H1 (cell line): ENCODE results near the gene LRPPRC. TPM values are rescaled to one million over a fixed set of nuclear protein-coding genes. Genes with fewer than 3 reads are reported as not detected.

ENCODE experiments used
- CTCF ChIA-PET: fragments of 300-600 bp; sonication (Branson Sonifier 250); formaldehyde crosslinking; loops from one replicate; lab custom pipeline; 2021; ENCODE audit not compliant: partially characterized antibody; lab: Charles Lee
- POLR2A ChIA-PET: fragments of 300-600 bp; sonication (Branson Sonifier 250); formaldehyde crosslinking; loops from one replicate; lab custom pipeline; 2021; ENCODE audit warnings: inconsistent platforms; ENCODE audit not compliant: partially characterized antibody; lab: Charles Lee
- DNase-seq, 2 experiments: peaks; one replicate each; pipeline versions ENCODE4 v3.0.0 to v3.0.0-alpha.2; 2010 to 2022; ENCODE audit warnings: low spot score in 2 of 2, low read depth in 1 of 2, mixed read lengths in 1 of 2
- FAIRE-seq: peaks from 2 replicates; lab custom pipeline; 2011; peaks lifted over from hg19 to GRCh38; lab: Jason Lieb, UNC
- H2AFZ ChIP-seq: 2 replicates; pipeline ENCODE4 v1.8.1; 2012; ENCODE audit warnings: low read length, inconsistent platforms
- H2AK5ac ChIP-seq: 2 replicates; pipeline ENCODE4 v1.6.1; 2013; ENCODE audit warnings: low read depth, low read length
- H2BK120ac ChIP-seq: replicated peaks from 2 replicates; pipeline ENCODE3; 2013; ENCODE audit warnings: low read depth, low read length, inconsistent platforms
- H2BK12ac ChIP-seq: 2 replicates; pipeline ENCODE4 v1.6.1; 2013; ENCODE audit warnings: low read depth, low read length
- H2BK15ac ChIP-seq: 2 replicates; pipeline ENCODE4 v1.6.1; 2013; ENCODE audit warnings: low read length
- H2BK20ac ChIP-seq: 2 replicates; pipeline ENCODE4 v1.6.1; 2013; ENCODE audit warnings: low read length
- H2BK5ac ChIP-seq: 2 replicates; pipeline ENCODE4 v1.6.1; 2013; ENCODE audit warnings: low read depth, low read length
- H3K14ac ChIP-seq: 2 replicates; pipeline ENCODE4 v1.6.1; 2013; ENCODE audit warnings: inconsistent platforms; ENCODE audit not compliant: insufficient read length
- H3K18ac ChIP-seq: 2 replicates; pipeline ENCODE4 v1.6.1; 2013; ENCODE audit warnings: low read length; ENCODE audit errors: extremely low read depth
- H3K23ac ChIP-seq: 2 replicates; pipeline ENCODE4 v1.6.1; 2013; ENCODE audit warnings: inconsistent platforms; ENCODE audit not compliant: insufficient read length
- H3K23me2 ChIP-seq: 2 replicates; pipeline ENCODE4 v1.6.1; 2013; ENCODE audit warnings: low read depth, low read length
- H3K27ac ChIP-seq: 2 replicates; pipeline ENCODE4 v1.6.1; 2011; ENCODE audit warnings: low read depth, low read length, inconsistent platforms
- H3K27me3 ChIP-seq, 4 experiments: replicated peaks in 1 of 4; 1 replicate in 1 of 4; 2 replicates in 3 of 4; pipeline versions ENCODE4 v1.6.1 to v1.8.1; 2011 to 2013; ENCODE audit warnings: low read length in 3 of 4, mild to moderate bottlenecking in 3 of 4, inconsistent platforms in 2 of 4, mixed read lengths in 2 of 4, moderate library complexity in 1 of 4; ENCODE audit not compliant: control insufficient read depth in 3 of 4, insufficient read depth in 3 of 4; ENCODE audit errors: extremely low read depth in 1 of 4
- H3K36me3 ChIP-seq, 4 experiments: 2 replicates each; pipeline versions ENCODE4 v1.6.1 to v1.8.1; 2011 to 2013; ENCODE audit warnings: mild to moderate bottlenecking in 4 of 4, low read length in 3 of 4, moderate library complexity in 2 of 4, control low read depth in 1 of 4, inconsistent platforms in 1 of 4; ENCODE audit not compliant: insufficient read depth in 4 of 4, control insufficient read depth in 2 of 4
- H3K4ac ChIP-seq: replicated peaks from 2 replicates; pipeline ENCODE3; 2013; ENCODE audit warnings: low read length, low read depth, mixed read lengths, inconsistent platforms; ENCODE audit not compliant: insufficient read length
- H3K4me1 ChIP-seq, 4 experiments: replicated peaks in 1 of 4; 1 replicate in 1 of 4; 2 replicates in 3 of 4; pipeline versions ENCODE4 v1.6.1 to v1.8.1; 2011 to 2013; ENCODE audit warnings: low read length in 3 of 4, inconsistent platforms in 2 of 4, mixed read lengths in 1 of 4; ENCODE audit not compliant: insufficient read depth in 4 of 4, control insufficient read depth in 3 of 4
- H3K4me2 ChIP-seq, 2 experiments: 2 replicates each; pipeline versions ENCODE4 v1.6.1 to v1.8.1; 2011 to 2013; ENCODE audit warnings: low read depth in 2 of 2, low read length in 2 of 2, control low read depth in 1 of 2, inconsistent platforms in 1 of 2, mild to moderate bottlenecking in 1 of 2; ENCODE audit not compliant: insufficient read depth in 1 of 2
- H3K4me3 ChIP-seq, 4 experiments: fragments of 200-600, 300-600 bp in 1 of 4; sonication (generic), shearing (Covaris generic), sonication (Bioruptor Twin) in 1 of 4; 2 replicates each; pipeline versions ENCODE4 v1.5.1 to v1.8.1; 2011 to 2016; ENCODE audit warnings: low read length in 4 of 4, low read depth in 3 of 4, control low read depth in 2 of 4, inconsistent platforms in 2 of 4, mild to moderate bottlenecking in 2 of 4, mixed read lengths in 1 of 4, moderate library complexity in 1 of 4; ENCODE audit not compliant: insufficient read depth in 2 of 4; ENCODE audit errors: extremely low read depth in 1 of 4
- H3K56ac ChIP-seq: replicated peaks from 2 replicates; pipeline ENCODE3; 2013; ENCODE audit warnings: low read depth, mild to moderate bottlenecking, mixed read lengths, low read length, inconsistent platforms; ENCODE audit not compliant: insufficient read length
- H3K79me1 ChIP-seq: 2 replicates; pipeline ENCODE4 v1.6.1; 2013; ENCODE audit warnings: low read depth, low read length, control low read depth
- H3K79me2 ChIP-seq, 2 experiments: 2 replicates each; pipeline versions ENCODE4 v1.6.1 to v1.8.1; 2012 to 2013; ENCODE audit warnings: low read length in 2 of 2, mild to moderate bottlenecking in 2 of 2, inconsistent platforms in 1 of 2; ENCODE audit not compliant: insufficient read depth in 2 of 2, control insufficient read depth in 1 of 2
- H3K9ac ChIP-seq, 4 experiments: replicated peaks in 1 of 4; 1 replicate in 1 of 4; 2 replicates in 3 of 4; pipeline versions ENCODE4 v1.6.1 to v1.8.1; 2011 to 2013; ENCODE audit warnings: low read depth in 3 of 4, low read length in 3 of 4, control low read depth in 2 of 4, mild to moderate bottlenecking in 2 of 4, moderate library complexity in 2 of 4, inconsistent platforms in 1 of 4; ENCODE audit errors: extremely low read depth in 1 of 4
- H3K9me3 ChIP-seq, 2 experiments: 2 replicates each; pipeline versions ENCODE4 v1.6.1 to v1.8.1; 2012 to 2013; ENCODE audit warnings: mild to moderate bottlenecking in 2 of 2, moderate library complexity in 2 of 2, control low read depth in 1 of 2, inconsistent platforms in 1 of 2, low read depth in 1 of 2, low read length in 1 of 2, mixed read lengths in 1 of 2; ENCODE audit not compliant: insufficient read depth in 2 of 2
- H4K20me1 ChIP-seq, 2 experiments: replicated peaks in 1 of 2; 2 replicates each; pipeline versions ENCODE3 to v1.8.1; 2011 to 2013; ENCODE audit warnings: inconsistent platforms in 2 of 2, low read length in 2 of 2, mild to moderate bottlenecking in 1 of 2; ENCODE audit not compliant: insufficient read depth in 2 of 2, control insufficient read depth in 1 of 2
- H4K5ac ChIP-seq: 2 replicates; pipeline ENCODE4 v1.6.1; 2013; ENCODE audit warnings: low read length, low read depth, mixed read lengths, inconsistent platforms; ENCODE audit not compliant: insufficient read length
- H4K8ac ChIP-seq: 2 replicates; pipeline ENCODE4 v1.8.0; 2013; ENCODE audit warnings: mild to moderate bottlenecking, moderate library complexity, low read length, inconsistent platforms; ENCODE audit not compliant: insufficient read depth; ENCODE audit errors: extremely low read depth
- H4K91ac ChIP-seq: replicated peaks from 2 replicates; pipeline ENCODE3; 2013; ENCODE audit warnings: low read length, mixed read lengths, inconsistent platforms; ENCODE audit not compliant: insufficient read length
- CHD1 ChIP-seq: IDR thresholded peaks from 2 replicates; pipeline ENCODE4 v1.6.1; 2012; ENCODE audit warnings: low read depth, low read length, improper control_type of control experiment
- CREB1 ChIP-seq: IDR thresholded peaks from 2 replicates; pipeline ENCODE4 v1.6.1; 2012; ENCODE audit warnings: inconsistent platforms
- EGR1 ChIP-seq: IDR thresholded peaks from 2 replicates; pipeline ENCODE4 v1.6.1; 2011; ENCODE audit warnings: low read depth, low read length, borderline replicate concordance
- EP300 ChIP-seq, 2 experiments: IDR thresholded peaks; 1 replicate in 1 of 2; 2 replicates in 1 of 2; pipeline ENCODE4 v1.6.1; 2011 to 2012; ENCODE audit warnings: low read depth in 2 of 2, low read length in 2 of 2, mild to moderate bottlenecking in 2 of 2, borderline replicate concordance in 1 of 2, inconsistent platforms in 1 of 2, moderate library complexity in 1 of 2
- KDM4A ChIP-seq: IDR thresholded peaks from one replicate; pipeline ENCODE4 v1.7.1; 2012; ENCODE audit warnings: low read depth, mild to moderate bottlenecking, moderate library complexity, low read length, inconsistent platforms; ENCODE audit not compliant: severe bottlenecking
- NANOG ChIP-seq: IDR thresholded peaks from 2 replicates; pipeline ENCODE4 v1.6.1; 2011; ENCODE audit warnings: low read length, low read depth, mild to moderate bottlenecking, inconsistent platforms; ENCODE audit not compliant: insufficient read depth, poor library complexity, severe bottlenecking
- SUZ12 ChIP-seq: fragments of 200-600 bp; sonication (generic); IDR thresholded peaks from 2 replicates; pipeline ENCODE4 v1.6.1; 2012; ENCODE audit warnings: mild to moderate bottlenecking, inconsistent platforms, low read length, moderate library complexity, mixed read lengths
- TCF12 ChIP-seq: IDR thresholded peaks from 2 replicates; pipeline ENCODE4 v1.6.1; 2011; ENCODE audit warnings: low read depth, mild to moderate bottlenecking, low read length
- WGBS, 2 experiments: shearing (Covaris generic) in 1 of 2; methylation state at CpG; one replicate each; pipeline versions ENCODE4 v1.1.6 to v1.1.7; 2013 to 2015; ENCODE audit warnings: low lambda C conversion rate in 2 of 2, mixed read lengths in 2 of 2, inconsistent platforms in 1 of 2, low coverage in 1 of 2, missing lambda C conversion rate in 1 of 2; ENCODE audit not compliant: insufficient replicate concordance in 2 of 2, insufficient coverage in 1 of 2, insufficient read length in 1 of 2; ENCODE audit errors: extremely low coverage in 1 of 2, missing lambda C conversion rate in 1 of 2; 5-methylcytosine and 5-hydroxymethylcytosine counted together
- polyA plus RNA-seq, 7 experiments: library from polyadenylated mRNA; depleted of rRNA in 3 of 7; stranded (reverse) in 5 of 7; unstranded in 2 of 7; fragments of >200 nt in 5 of 7; fragments of 200-250 nt in 2 of 7; gene quantifications; 1 replicate in 5 of 7; 2 replicates in 1 of 7; 4 replicates in 1 of 7; pipeline versions ENCODE4 v1.2.1 to v1.2.3, GENCODE V29; 2011 to 2013; ENCODE audit warnings: missing spikeins in 2 of 7, mixed read lengths in 2 of 7
- total RNA-seq: library from RNA; stranded (reverse); fragmentation: NEBNext Ultra II Directional; extraction: Animal tissue kit (Norgen Biotek cat#: 25700); gene quantifications from 2 replicates; pipeline ENCODE4 v1.2.1, GENCODE V29; 2021

Gene LRPPRC
- total and polyA plus RNA-seq, 2 of the 8 experiments (the other 6 are each of a cell fraction or from before 2014, with no cell fraction given), result 43.4 to 167 TPM

GRCh38 chr2:43934567-43934966 is 61.2 kb downstream of the LRPPRC start:
- no peak for DNase-seq
- H3K27ac ChIP-seq, result no peak overlapping the region
- H2BK15ac ChIP-seq, result no peak overlapping the region
- no peak overlapping the region for H2AFZ ChIP-seq
- H3K9ac ChIP-seq, result no peak overlapping the region
- H4K5ac ChIP-seq, result no peak overlapping the region
- H3K27me3 ChIP-seq, result no peaks in the 10 kb centered on the region
- POLR2A ChIA-PET, result interaction anchor here (1.0 kb wide), 1 partner anchor 52 kb away, joined by 3 read pairs; no protein-coding TSS in a partner anchor
- H3K14ac ChIP-seq, result no peak overlapping the region
- H3K4me2 ChIP-seq, result no peak overlapping the region
- WGBS, 2 experiments, result 89% methylated on average over 4 of the region's 4 CpGs; no CpG with 5 or more reads in 1 of the 2 experiments
- no peak overlapping the region for H2BK5ac ChIP-seq
- H3K4me1 ChIP-seq, result no peaks in the 10 kb centered on the region
- H2AK5ac ChIP-seq, result no peak overlapping the region
- H3K4ac ChIP-seq, result no peak overlapping the region
- no peak overlapping the region for H3K4me3 ChIP-seq
- H4K20me1 ChIP-seq, result peaks cover 2 to 3% of the 10 kb centered on the region in 2 experiments
- CTCF ChIA-PET, result interaction anchor here (0.7 kb wide), 1 partner anchor 14 kb away, joined by 4 read pairs; no protein-coding TSS in a partner anchor
- H3K79me1 ChIP-seq, result no peaks in the 10 kb centered on the region
- H3K23me2 ChIP-seq, result no peaks in the 10 kb centered on the region
- no peak overlapping the region for H3K23ac ChIP-seq
- H4K8ac ChIP-seq, result no peak overlapping the region
- H2BK120ac ChIP-seq, result no peak overlapping the region
- H3K79me2 ChIP-seq, result peaks cover 0 to 15% of the 10 kb centered on the region in 2 experiments; a peak in 2 of 4 replicates
- H3K18ac ChIP-seq, result no peak overlapping the region
- FAIRE-seq, result no peak
- H2BK20ac ChIP-seq, result no peak overlapping the region
- no peaks in the 10 kb centered on the region for H3K9me3 ChIP-seq
- H3K56ac ChIP-seq, result no peak overlapping the region
- H3K36me3 ChIP-seq, result peaks cover 0 to 67% (median 32%) of the 10 kb centered on the region in 4 experiments; a peak in 6 of 8 replicates
- H2BK12ac ChIP-seq, result no peak overlapping the region
- no peak overlapping the region for H4K91ac ChIP-seq
- TF ChIP-seq EP300 (IDR thresholded peaks at IDR 0.05; ENCODE audit: borderline replicate concordance in 1 of 2, low read depth in 2 of 2, low read length in 2 of 2) (no peak), SUZ12 (no peak), CHD1 (no peak), CREB1 (no peak), TCF12 (no peak), EGR1 (no peak), KDM4A (no peak), NANOG (no peak)
